ENCODE measurements around the gene KCTD1. TPM values are rescaled to one million over a fixed set of nuclear protein-coding genes. Genes with fewer than 3 reads are reported as not detected.

The KCTD1 gene
- total and polyA plus RNA-seq, 2 of the 8 experiments (the other 6 are each of a cell fraction or from before 2014, with no cell fraction given): 7.7 to 14.0 TPM

- TF ChIP-seq ATF2 (IDR thresholded peaks at IDR 0.05; ENCODE audit: low read length) (no peak), MAFK (IDR thresholded peaks at IDR 0.05; ENCODE audit: low read depth, low read length) (no peak), EZH2 (IDR thresholded peaks at IDR 0.05; ENCODE audit: low read depth, low read length, severe bottlenecking) (no peak), ASH2L (IDR thresholded peaks at IDR 0.05; ENCODE audit: low read length) (no peak)
Measured at GRCh38 chr18:26464128-26465011, 84.0 kb downstream of the KCTD1 start (continued).

Data from H1 (cell line).